Neural cell (in vitro differentiated cells): ENCODE data around the gene STX16. TPM values are rescaled to one million over a fixed set of nuclear protein-coding genes. Genes with fewer than 3 reads are reported as not detected.

Source experiments
- H2AFZ ChIP-seq: fragments of 200-600, 300-800 bp; sonication (generic), shearing (Covaris generic); 2 replicates; pipeline ENCODE4 v1.6.0; 2014; ENCODE audit warnings: low read depth, mild to moderate bottlenecking, antibody characterized with exemption, low read length, moderate library complexity
- H3F3A ChIP-seq: fragments of 200-600 bp; shearing (Covaris generic); 2 replicates; pipeline ENCODE4 v1.6.1; 2016; ENCODE audit warnings: mild to moderate bottlenecking, moderate library complexity, mixed read lengths, antibody characterized with exemption, low read length; ENCODE audit not compliant: insufficient read depth, poor library complexity, severe bottlenecking
- H3K27ac ChIP-seq: fragments of 200-600, 300-800 bp; sonication (generic), shearing (Covaris generic); 2 replicates; pipeline ENCODE4 v1.5.1; 2014; ENCODE audit warnings: mild to moderate bottlenecking, low read length, moderate library complexity
- H3K27me3 ChIP-seq: fragments of 300-800, 200-600 bp; sonication (generic), shearing (Covaris generic); 2 replicates; pipeline ENCODE4 v1.6.0; 2014; ENCODE audit warnings: mild to moderate bottlenecking, low read depth, low read length, moderate library complexity; ENCODE audit not compliant: insufficient read depth
- H3K36me3 ChIP-seq: fragments of 300-800, 200-600 bp; sonication (generic), shearing (Covaris generic); 2 replicates; pipeline ENCODE4 v1.5.1; 2014; ENCODE audit warnings: mild to moderate bottlenecking, antibody characterized with exemption, low read length, moderate library complexity; ENCODE audit not compliant: insufficient read depth
- H3K4me2 ChIP-seq: fragments of 300-800, 200-600 bp; sonication (generic), shearing (Covaris generic); 2 replicates; pipeline ENCODE4 v1.6.0; 2014; ENCODE audit warnings: mild to moderate bottlenecking, low read length
- H3K4me3 ChIP-seq: fragments of 300-800, 200-600 bp; sonication (generic), shearing (Covaris generic); 2 replicates; pipeline ENCODE4 v1.5.1; 2014; ENCODE audit warnings: mild to moderate bottlenecking, low read length, moderate library complexity
- H3K79me2 ChIP-seq: fragments of 200-600 bp; shearing (Covaris generic); replicated peaks from 2 replicates; pipeline ENCODE4 v1.6.0; 2014; ENCODE audit warnings: mild to moderate bottlenecking, low read length, moderate library complexity; ENCODE audit not compliant: insufficient read depth
- H3K9ac ChIP-seq: fragments of 300-800, 200-600 bp; sonication (generic), shearing (Covaris generic); 2 replicates; pipeline ENCODE4 v1.6.1; 2016; ENCODE audit warnings: mild to moderate bottlenecking, low read length, mixed read lengths
- H3K9me2 ChIP-seq: fragments of 200-600 bp; shearing (Covaris generic); 2 replicates; pipeline ENCODE4 v1.6.1; 2016; ENCODE audit warnings: mild to moderate bottlenecking, low read length, mixed read lengths; ENCODE audit not compliant: insufficient read depth
- H3K9me3 ChIP-seq: fragments of 200-600, 300-800 bp; sonication (generic), shearing (Covaris generic); 2 replicates; pipeline ENCODE4 v1.6.1; 2016; ENCODE audit warnings: mild to moderate bottlenecking, mixed run types, low read length, moderate library complexity, mixed read lengths
- H4K20me1 ChIP-seq: fragments of 200-600 bp; shearing (Covaris generic); 2 replicates; pipeline ENCODE4 v1.6.1; 2016; ENCODE audit warnings: mild to moderate bottlenecking, mixed run types; ENCODE audit not compliant: insufficient read depth
- CTCF ChIP-seq: fragments of 450-650 bp; IDR thresholded peaks from 2 replicates; pipeline ENCODE4 v1.5.1; 2014; ENCODE audit warnings: antibody characterized with exemption, mild to moderate bottlenecking, moderate library complexity; ENCODE audit not compliant: poor library complexity, severe bottlenecking
- EP300 ChIP-seq: fragments of 450-650 bp; conservative IDR thresholded peaks from 2 replicates; pipeline ENCODE4 v1.6.1; 2014; ENCODE audit warnings: antibody characterized with exemption, mild to moderate bottlenecking, moderate library complexity; ENCODE audit not compliant: poor library complexity, severe bottlenecking
- EZH2 ChIP-seq: fragments of 200-600, 300-800 bp; shearing (Covaris generic), sonication (generic); IDR thresholded peaks from 2 replicates; pipeline ENCODE4 v1.6.1; 2014; ENCODE audit warnings: antibody characterized with exemption, low read length, borderline replicate concordance, mild to moderate bottlenecking; ENCODE audit not compliant: insufficient read depth, poor library complexity, severe bottlenecking
- MXI1 ChIP-seq: fragments of 450-650 bp; conservative IDR thresholded peaks from 2 replicates; pipeline ENCODE4 v1.6.1; 2014; ENCODE audit warnings: antibody characterized with exemption, mild to moderate bottlenecking; ENCODE audit not compliant: poor library complexity, severe bottlenecking
- POLR2AphosphoS5 ChIP-seq: IDR thresholded peaks from 2 replicates; pipeline ENCODE4 v1.6.1; 2012
- RAD21 ChIP-seq: fragments of 450-650 bp; conservative IDR thresholded peaks from 2 replicates; pipeline ENCODE4 v1.6.1; 2014; ENCODE audit warnings: antibody characterized with exemption, mild to moderate bottlenecking, moderate library complexity
- REST ChIP-seq: IDR thresholded peaks from 2 replicates; pipeline ENCODE4 v1.6.1; 2012; ENCODE audit warnings: borderline replicate concordance
- SMC3 ChIP-seq: fragments of 450-650 bp; conservative IDR thresholded peaks from 2 replicates; pipeline ENCODE4 v1.6.1; 2014; ENCODE audit warnings: antibody characterized with exemption, mild to moderate bottlenecking, moderate library complexity; ENCODE audit not compliant: poor library complexity
- TAF1 ChIP-seq: IDR thresholded peaks from 2 replicates; pipeline ENCODE4 v1.6.1; 2012; ENCODE audit warnings: low read depth
- polyA plus RNA-seq: library from polyadenylated mRNA; depleted of rRNA; stranded (reverse); fragments of >200 nt; gene quantifications from 2 replicates; pipeline ENCODE4 v1.2.3, GENCODE V29; 2014

The STX16 gene
- polyA plus RNA-seq, 1 donor from 2014 or later = 120 TPM

GRCh38 chr20:58619864-58620431 lies 31.1 kb upstream of the STX16 start:
- H3K9me2 ChIP-seq = no peaks in the 10 kb centered on the region
- no peaks in the 10 kb centered on the region for H3K27me3 ChIP-seq
- no peak overlapping the region for H3K4me3 ChIP-seq
- H3K36me3 ChIP-seq = no peaks in the 10 kb centered on the region
- no peak overlapping the region for H3K4me2 ChIP-seq
- H3K27ac ChIP-seq = no peak overlapping the region
- no peaks in the 10 kb centered on the region for H3K9me3 ChIP-seq
- H4K20me1 ChIP-seq = no peaks in the 10 kb centered on the region
- H2AFZ ChIP-seq = no peak overlapping the region
- no peaks in the 10 kb centered on the region for H3K79me2 ChIP-seq
- TF ChIP-seq CTCF (no peak), EZH2 (no peak), SMC3 (no peak), RAD21 (no peak), REST (no peak), POLR2AphosphoS5 (no peak), MXI1 (no peak), TAF1 (no peak), EP300 (no peak)
- no peaks in the 10 kb centered on the region for H3F3A ChIP-seq
- H3K9ac ChIP-seq = no peak overlapping the region

- H3K27me3 ChIP-seq = no peaks in the 10 kb centered on the region
- H3K79me2 ChIP-seq = no peaks in the 10 kb centered on the region
- no peaks in the 10 kb centered on the region for H3K36me3 ChIP-seq
- no peak overlapping the region for H3K27ac ChIP-seq
- H3K4me3 ChIP-seq = no peak overlapping the region
- H3F3A ChIP-seq = no peaks in the 10 kb centered on the region
- no peaks in the 10 kb centered on the region for H3K9me2 ChIP-seq
- TF ChIP-seq REST = no peak
- no peak for TF ChIP-seq EP300
- TF ChIP-seq TAF1 = no peak
- TF ChIP-seq CTCF = no peak
- no peak for TF ChIP-seq SMC3
- TF ChIP-seq POLR2AphosphoS5 = no peak
- TF ChIP-seq MXI1 = no peak
- TF ChIP-seq RAD21 = no peak
- TF ChIP-seq EZH2 = no peak
- H2AFZ ChIP-seq = no peak overlapping the region
- no peak overlapping the region for H3K9ac ChIP-seq
- H3K9me3 ChIP-seq = no peaks in the 10 kb centered on the region
- no peak overlapping the region for H3K4me2 ChIP-seq
- H4K20me1 ChIP-seq = no peaks in the 10 kb centered on the region
Measured at GRCh38 chr20:58621906-58622548, 29.1 kb upstream of the STX16 start.
